ENCODE data around the gene OR4D10. TPM values are rescaled to one million over a fixed set of nuclear protein-coding genes. Genes with fewer than 3 reads are reported as not detected.
"Not testable (repeated sequence)": the region's sequence is repeated elsewhere in the genome, so short reads cannot be mapped to it uniquely, and the experiment has no call there.

The OR4D10 gene
- total RNA-seq, 1 donor from 2014 or later = not detected

- Mint-ChIP-seq H3K9me3 (no peaks in the 10 kb centered on the region), H3K27me3 (ENCODE audit: low read depth) (peaks cover 4% of the 10 kb centered on the region)
- intact Hi-C loops (cut with micrococcal nuclease) = no loop called here
Measured at GRCh38 chr11:59475176-59475575, 2.1 kb downstream of the OR4D10 start.

DNA sequence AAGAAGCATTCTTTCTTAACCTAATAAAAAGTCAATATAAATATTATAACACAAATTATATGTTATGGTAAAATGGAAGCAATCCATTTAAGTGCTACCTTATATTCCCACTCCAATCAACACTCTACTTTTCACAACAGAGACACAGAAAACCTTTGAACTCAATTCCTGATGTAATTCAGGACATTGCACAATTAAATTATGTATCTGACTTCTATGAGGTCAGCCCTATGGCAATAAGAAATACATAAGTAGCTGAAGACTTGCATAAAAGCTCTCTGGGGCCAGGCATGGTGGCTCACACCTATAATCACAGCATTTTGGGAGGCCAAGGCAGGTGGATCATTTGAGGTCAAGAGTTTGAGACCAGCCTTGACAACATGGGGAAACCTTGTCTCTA lies 6.8 kb downstream of the OR4D10 start:
- H3K4me3 Mint-ChIP-seq (ENCODE audit: low read depth) = no peak overlapping the region
- no peaks in the 10 kb centered on the region for H3K4me1 Mint-ChIP-seq (ENCODE audit: low read depth)
- H3K9me3 Mint-ChIP-seq = no peaks in the 10 kb centered on the region
- DNase-seq (ENCODE audit: low spot score) = no peak
- H3K36me3 Mint-ChIP-seq (ENCODE audit: low read depth) = no peaks in the 10 kb centered on the region
- no peak overlapping the region for H3K27ac Mint-ChIP-seq
- H3K27me3 Mint-ChIP-seq (ENCODE audit: low read depth) = peaks cover 4% of the 10 kb centered on the region
- intact Hi-C loops (cut with micrococcal nuclease) = no loop called here

More at GRCh38 chr11:59475176-59475575, 2.1 kb downstream of the OR4D10 start:
- Mint-ChIP-seq H3K4me3 (ENCODE audit: low read depth) (no peak overlapping the region), H3K27ac (no peak overlapping the region), H3K4me1 (ENCODE audit: low read depth) (no peaks in the 10 kb centered on the region), H3K36me3 (ENCODE audit: low read depth) (no peaks in the 10 kb centered on the region)
- DNase-seq (ENCODE audit: low spot score) = no peak

GRCh38 chr11:59480359-59480758 lies 7.2 kb downstream of the OR4D10 start:
- Mint-ChIP-seq H3K27ac (no peak overlapping the region), H3K36me3 (ENCODE audit: low read depth) (no peaks in the 10 kb centered on the region), H3K9me3 (no peaks in the 10 kb centered on the region), H3K4me1 (ENCODE audit: low read depth) (no peaks in the 10 kb centered on the region), H3K4me3 (ENCODE audit: low read depth) (no peak overlapping the region), H3K27me3 (ENCODE audit: low read depth) (peaks cover 4% of the 10 kb centered on the region)
- DNase-seq (ENCODE audit: low spot score) = no peak
- intact Hi-C loops (cut with micrococcal nuclease) = no loop called here

DNA sequence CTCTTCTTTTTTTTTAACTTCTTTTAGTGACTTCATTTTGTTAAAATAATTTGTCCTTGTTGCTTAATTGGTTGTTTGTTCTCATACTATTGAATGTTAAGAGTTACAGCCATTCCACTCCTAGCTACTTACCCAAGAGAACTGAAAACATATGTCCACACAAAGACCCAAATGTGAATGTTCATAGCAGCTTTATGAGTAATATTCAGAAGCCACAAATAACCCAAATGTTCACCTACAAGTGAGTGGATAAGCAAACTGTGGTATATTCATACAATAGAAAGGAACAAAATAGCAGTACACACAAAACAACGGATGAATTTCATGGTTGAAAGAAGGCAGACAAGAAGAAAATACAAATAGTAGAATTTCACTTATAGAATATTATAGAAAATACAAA lies 28.8 kb downstream of the OR4D10 start:
- Mint-ChIP-seq H3K4me1 (ENCODE audit: low read depth) (peaks cover 3% of the 10 kb centered on the region), H3K36me3 (ENCODE audit: low read depth) (no peaks in the 10 kb centered on the region), H3K27me3 (ENCODE audit: low read depth) (peaks cover 14% of the 10 kb centered on the region), H3K9me3 (no peaks in the 10 kb centered on the region), H3K27ac (no peak overlapping the region), H3K4me3 (ENCODE audit: low read depth) (no peak overlapping the region)
- intact Hi-C loops (cut with micrococcal nuclease) = no loop called here
- DNase-seq (ENCODE audit: low spot score) = no peak

DNA sequence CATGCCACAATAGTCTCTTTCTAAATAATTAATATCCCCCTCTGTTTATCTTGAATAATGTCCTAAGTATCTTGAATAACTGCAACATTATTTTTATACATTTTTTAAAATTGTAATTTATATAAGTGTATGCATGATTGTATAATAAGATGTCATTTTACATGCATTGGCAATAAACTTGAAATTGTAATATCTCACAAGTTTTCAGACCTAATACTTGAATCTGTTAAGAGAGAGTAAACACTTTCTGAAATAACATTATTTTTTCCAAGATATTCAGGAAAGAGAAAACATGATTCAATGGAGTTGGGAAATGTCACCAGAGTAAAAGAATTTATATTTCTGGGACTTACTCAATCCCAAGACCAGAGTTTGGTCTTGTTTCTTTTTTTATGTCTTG lies 30.2 kb downstream of the OR4D10 start, which contains the start of gene OR4D11:
Gene OR4D11, plus strand, starts transcription at position 301 of the 400 bp plus-strand sequence. Its CDS starts 0 bp downstream, at position 301.
- H3K9me3 Mint-ChIP-seq = no peaks in the 10 kb centered on the region
- H3K27me3 Mint-ChIP-seq (ENCODE audit: low read depth) = peaks cover 8% of the 10 kb centered on the region
- intact Hi-C loops (cut with micrococcal nuclease) = no loop called here
- no peak within 1 kb of the TSS for H3K4me3 Mint-ChIP-seq (ENCODE audit: low read depth)
- H3K36me3 Mint-ChIP-seq (ENCODE audit: low read depth) = no peaks in the 10 kb centered on the region
- no peak for DNase-seq (ENCODE audit: low spot score)
- peaks cover 3% of the 10 kb centered on the region for H3K4me1 Mint-ChIP-seq (ENCODE audit: low read depth)
- H3K27ac Mint-ChIP-seq = no peak within 1 kb of the TSS

DNA sequence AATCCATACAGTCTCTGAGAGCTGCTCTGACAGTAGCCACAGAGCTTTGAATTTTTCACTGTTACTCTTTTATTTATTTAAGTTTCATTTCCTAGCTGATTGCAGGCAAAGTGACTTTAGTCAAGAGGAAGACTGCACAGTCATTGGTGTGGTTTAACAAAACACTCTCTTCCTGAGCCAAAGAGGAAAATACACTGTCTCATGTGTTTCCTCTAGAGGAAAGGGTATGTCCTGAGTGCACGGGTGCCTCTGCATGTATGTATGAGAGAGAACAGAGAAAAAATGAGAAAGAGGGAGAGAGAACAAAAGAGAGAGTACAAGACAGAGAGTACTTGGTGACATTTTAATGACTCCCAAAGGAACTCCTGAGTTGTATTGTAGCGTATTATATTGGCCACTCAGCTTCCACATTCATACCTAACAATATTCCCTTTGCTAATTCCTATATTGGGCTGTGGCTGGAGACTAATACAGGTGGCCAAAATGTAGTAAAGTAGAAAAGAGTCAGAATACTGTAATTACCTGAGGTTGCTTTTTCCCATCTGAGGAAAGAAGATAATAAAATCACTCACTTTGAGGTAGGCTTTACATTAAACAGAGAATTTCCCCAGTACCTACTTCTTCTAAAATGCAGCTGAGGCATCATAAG lies 38.0 kb downstream of the OR4D10 start, which contains the start of gene OR4D9:
Gene OR4D9, plus strand, starts transcription at position 599 of the 649 bp plus-strand sequence. CDS start 3,374 bp downstream, outside the sequence.
- H3K9me3 Mint-ChIP-seq = no peaks in the 10 kb centered on the region
- H3K27me3 Mint-ChIP-seq (ENCODE audit: low read depth) = peaks cover 3% of the 10 kb centered on the region
- no peak within 1 kb of the TSS for H3K27ac Mint-ChIP-seq
- H3K4me1 Mint-ChIP-seq (ENCODE audit: low read depth) = peaks cover 10% of the 10 kb centered on the region
- DNase-seq (ENCODE audit: low spot score) = no peak
- no peaks in the 10 kb centered on the region for H3K36me3 Mint-ChIP-seq (ENCODE audit: low read depth)
- no peak within 1 kb of the TSS for H3K4me3 Mint-ChIP-seq (ENCODE audit: low read depth)
- intact Hi-C loops (cut with micrococcal nuclease) = no loop called here

DNA sequence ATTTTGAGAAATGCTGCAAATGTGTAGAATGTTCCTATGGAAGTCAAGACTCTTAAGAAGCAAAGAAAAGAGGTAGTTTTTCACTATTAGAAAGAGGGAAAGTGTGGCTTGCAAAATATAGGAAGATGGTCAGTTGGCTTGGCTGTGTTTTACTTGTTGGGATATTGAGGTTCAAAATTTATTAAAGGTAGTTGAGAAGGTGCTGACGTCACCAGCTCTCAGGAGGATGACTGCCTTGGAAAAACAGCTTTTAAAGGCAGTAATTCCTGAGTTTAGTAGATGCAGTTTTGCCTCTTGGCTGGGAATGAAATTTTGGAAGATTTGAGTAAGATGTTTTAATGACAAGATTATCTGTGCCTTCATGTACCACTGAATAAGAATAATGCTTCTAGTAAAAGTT lies 38.6 kb downstream of the OR4D10 start:
- no peak overlapping the region for H3K4me3 Mint-ChIP-seq (ENCODE audit: low read depth)
- H3K9me3 Mint-ChIP-seq = no peaks in the 10 kb centered on the region
- H3K27ac Mint-ChIP-seq = no peak overlapping the region
- H3K27me3 Mint-ChIP-seq (ENCODE audit: low read depth) = peaks cover 3% of the 10 kb centered on the region
- peaks cover 10% of the 10 kb centered on the region for H3K4me1 Mint-ChIP-seq (ENCODE audit: low read depth)
- intact Hi-C loops (cut with micrococcal nuclease) = no loop called here
- H3K36me3 Mint-ChIP-seq (ENCODE audit: low read depth) = no peaks in the 10 kb centered on the region
- no peak for DNase-seq (ENCODE audit: low spot score)

DNA sequence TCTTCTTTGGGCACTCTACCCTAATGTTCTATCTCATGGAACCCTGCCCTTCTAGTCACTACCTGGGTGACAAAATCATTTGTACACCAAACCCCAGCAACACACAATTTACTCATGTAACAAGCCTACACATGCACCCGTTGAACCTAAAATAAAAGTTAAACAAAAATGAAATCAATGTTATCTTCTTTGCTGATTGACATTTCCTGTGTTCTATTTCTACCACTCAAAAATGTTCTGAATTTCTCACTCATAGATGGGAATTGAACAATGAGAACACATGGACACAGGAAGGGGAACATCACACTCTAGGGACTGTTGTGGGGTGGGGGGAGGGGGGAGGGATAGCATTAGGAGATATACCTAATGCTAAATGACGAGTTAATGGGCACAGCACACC lies 47.0 kb downstream of the OR4D10 start:
- intact Hi-C loops (cut with micrococcal nuclease); H3K4me3 Mint-ChIP-seq (ENCODE audit: low read depth): not testable (repeated sequence)
- H3K27me3 Mint-ChIP-seq (ENCODE audit: low read depth) = peaks cover 18% of the 10 kb centered on the region

GRCh38 chr11:59520741-59521140 lies 47.6 kb downstream of the OR4D10 start:
- intact Hi-C loops (cut with micrococcal nuclease) = no loop called here
- H3K4me3 Mint-ChIP-seq (ENCODE audit: low read depth) = no peak overlapping the region
- no peaks in the 10 kb centered on the region for H3K9me3 Mint-ChIP-seq
- peaks cover 18% of the 10 kb centered on the region for H3K27me3 Mint-ChIP-seq (ENCODE audit: low read depth)
- H3K36me3 Mint-ChIP-seq (ENCODE audit: low read depth) = no peaks in the 10 kb centered on the region
- no peak overlapping the region for H3K27ac Mint-ChIP-seq
- no peak for DNase-seq (ENCODE audit: low spot score)
- H3K4me1 Mint-ChIP-seq (ENCODE audit: low read depth) = no peaks in the 10 kb centered on the region

More for the DNA sequence above, 47.0 kb downstream of the OR4D10 start:
- DNase-seq (ENCODE audit: low spot score); H3K9me3 Mint-ChIP-seq; H3K4me1 Mint-ChIP-seq (ENCODE audit: low read depth); H3K36me3 Mint-ChIP-seq (ENCODE audit: low read depth); H3K27ac Mint-ChIP-seq: not testable (repeated sequence)

GRCh38 chr11:59523541-59523940 lies 50.4 kb downstream of the OR4D10 start:
- Mint-ChIP-seq H3K27me3 (ENCODE audit: low read depth) (peaks cover 18% of the 10 kb centered on the region), H3K9me3 (no peaks in the 10 kb centered on the region), H3K27ac (no peak overlapping the region), H3K36me3 (ENCODE audit: low read depth) (no peaks in the 10 kb centered on the region), H3K4me3 (ENCODE audit: low read depth) (no peak overlapping the region), H3K4me1 (ENCODE audit: low read depth) (no peaks in the 10 kb centered on the region)
- DNase-seq (ENCODE audit: low spot score) = no peak
- intact Hi-C loops (cut with micrococcal nuclease) = no loop called here

GRCh38 chr11:59528711-59529110 lies 55.6 kb downstream of the OR4D10 start:
- intact Hi-C loops (cut with micrococcal nuclease) = no loop called here
- Mint-ChIP-seq H3K27ac (no peak overlapping the region), H3K27me3 (ENCODE audit: low read depth) (peaks cover 2% of the 10 kb centered on the region)

More at GRCh38 chr11:59528711-59529110, 55.6 kb downstream of the OR4D10 start:
- Mint-ChIP-seq H3K36me3 (ENCODE audit: low read depth) (no peaks in the 10 kb centered on the region), H3K9me3 (no peaks in the 10 kb centered on the region), H3K4me3 (ENCODE audit: low read depth) (no peak overlapping the region), H3K4me1 (ENCODE audit: low read depth) (no peaks in the 10 kb centered on the region)
- DNase-seq (ENCODE audit: low spot score) = no peak

Data from activated T-helper 2 cell treated with anti-CD3 and anti-CD28 coated beads, Interferon-gamma antibody, Interleukin-2, Interleukin-4, amounts not matched to agents 10 μg/mL and 5 μg/mL and 100 μg/mL, durations not matched to agents 14 hours and 24 hours and 36 hours (primary cell).